HG03097 (cell line): ENCODE data around the gene LDLRAD4.
"Not testable (repeated sequence)": the region's sequence is repeated elsewhere in the genome, so short reads cannot be mapped to it uniquely, and the experiment has no call there.

ENCODE experiments used
- ATAC-seq: cut with Tn5 transposase; IDR thresholded peaks from one replicate; pipeline ENCODE4 v1.9.1; 2021; ENCODE audit not compliant: unreplicated experiment, low FRiP score

LDLRAD4 gene

GRCh38 chr18:13323186-13323585 is 104.6 kb downstream of the LDLRAD4 start:
- no peak for ATAC-seq

GRCh38 chr18:13324880-13325279 is 106.3 kb downstream of the LDLRAD4 start:
- no peak for ATAC-seq

GRCh38 chr18:13328213-13328612 is 109.7 kb downstream of the LDLRAD4 start:
- no peak for ATAC-seq

- ATAC-seq: no peak
These were observed 112.4 kb downstream of the LDLRAD4 start for GRCh38 chr18:13330996-13331395.

GRCh38 chr18:13331846-13332245 is 113.3 kb downstream of the LDLRAD4 start:
- ATAC-seq: no peak

- ATAC-seq: no peak
These were observed 114.3 kb downstream of the LDLRAD4 start for GRCh38 chr18:13332874-13333273.

GRCh38 chr18:13335903-13336302 is 117.3 kb downstream of the LDLRAD4 start:
- ATAC-seq: no peak

- no peak for ATAC-seq
These were observed 118.3 kb downstream of the LDLRAD4 start for GRCh38 chr18:13336841-13337240.

- no peak for ATAC-seq
These were observed 118.8 kb downstream of the LDLRAD4 start for GRCh38 chr18:13337369-13337768.

- ATAC-seq: no peak
These were observed 119.8 kb downstream of the LDLRAD4 start for GRCh38 chr18:13338318-13338717.

GRCh38 chr18:13339653-13340052 is 121.1 kb downstream of the LDLRAD4 start:
- ATAC-seq: no peak

GRCh38 chr18:13346449-13346848 is 127.9 kb downstream of the LDLRAD4 start:
- ATAC-seq: not testable (repeated sequence)

GRCh38 chr18:13353084-13353823 is 134.7 kb downstream of the LDLRAD4 start:
- no peak for ATAC-seq

GRCh38 chr18:13354402-13354801 is 135.8 kb downstream of the LDLRAD4 start:
- ATAC-seq: no peak

GRCh38 chr18:13356032-13356431 is 137.5 kb downstream of the LDLRAD4 start:
- no peak for ATAC-seq

- no peak for ATAC-seq
These were observed 138.7 kb downstream of the LDLRAD4 start for GRCh38 chr18:13357289-13357688.

GRCh38 chr18:13359210-13359609 is 140.7 kb downstream of the LDLRAD4 start:
- ATAC-seq: no peak

GRCh38 chr18:13361431-13361830 is 142.9 kb downstream of the LDLRAD4 start:
- no peak for ATAC-seq

- ATAC-seq: no peak
These were observed 143.5 kb downstream of the LDLRAD4 start for GRCh38 chr18:13362051-13362450.

GRCh38 chr18:13362607-13363006 is 144.0 kb downstream of the LDLRAD4 start:
- ATAC-seq: no peak

GRCh38 chr18:13363359-13363758 is 144.8 kb downstream of the LDLRAD4 start:
- no peak for ATAC-seq

GRCh38 chr18:13364721-13365205 is 146.2 kb downstream of the LDLRAD4 start:
- ATAC-seq: no peak

- ATAC-seq: no peak
These were observed 147.6 kb downstream of the LDLRAD4 start for GRCh38 chr18:13366131-13366530.
